ENCODE results near the gene RAB12. TPM values are rescaled to one million over a fixed set of nuclear protein-coding genes. Genes with fewer than 3 reads are reported as not detected.

RAB12 gene
- total RNA-seq, 1 experiment from 2014 or later: 30.8 TPM

Other genes starting within 250 kb of the RAB12 start
- 3.8 and 6.6 TPM in 2 replicates for gene MTCL1, start 96.1 kb downstream of the RAB12 start, total RNA-seq (2014; rRNA removed; shearing (Covaris generic))